ENCODE measurements around the gene DLK2.

The DLK2 gene

GRCh38 chr6:43457643-43458042 lies 2.3 kb upstream of the DLK2 start:
- Histone ChIP-seq H3K4me3 (no peak overlapping the region), H3K4me1 (no peaks in the 10 kb centered on the region), H4K20me1 (peaks cover 17% of the 10 kb centered on the region; the same call in 1 of the 2 replicates), H3K27me3 (peaks cover 45% of the 10 kb centered on the region), H3K9me3 (no peaks in the 10 kb centered on the region), H3K4me2 (no peak overlapping the region), H3K36me3 (peaks cover 8% of the 10 kb centered on the region), H3K27ac (no peak overlapping the region), H3K9ac (no peak overlapping the region)
- no peak for TF ChIP-seq Cebpa-rat (IDR thresholded peaks at IDR 0.05)

GRCh38 chr6:43454696-43455530 lies 435 bp downstream of the DLK2 start:
- H3K4me2 ChIP-seq, result peak overlapping the region; percentile 99
- no peak overlapping the region for H3K27ac ChIP-seq
- peaks cover 45% of the 10 kb centered on the region for H3K27me3 ChIP-seq
- no peaks in the 10 kb centered on the region for H3K9me3 ChIP-seq
- H3K4me3 ChIP-seq, result peak overlapping the region; percentile 70
- H3K4me1 ChIP-seq, result no peaks in the 10 kb centered on the region
- peaks cover 17% of the 10 kb centered on the region; the same call in 1 of the 2 replicates for H4K20me1 ChIP-seq
- TF ChIP-seq Cebpa-rat (IDR thresholded peaks at IDR 0.05), result no peak
- peaks cover 30% of the 10 kb centered on the region for H3K36me3 ChIP-seq
- peak overlapping the region; percentile 57; the same call in 1 of the 2 replicates for H3K9ac ChIP-seq

GRCh38 chr6:43454290-43454695 lies 1.1 kb downstream of the DLK2 start:
- H3K9ac ChIP-seq, result no peak overlapping the region
- peaks cover 37% of the 10 kb centered on the region for H3K36me3 ChIP-seq
- H3K27me3 ChIP-seq, result peaks cover 45% of the 10 kb centered on the region
- H3K4me1 ChIP-seq, result no peaks in the 10 kb centered on the region
- no peaks in the 10 kb centered on the region for H3K9me3 ChIP-seq
- no peak overlapping the region for H3K27ac ChIP-seq
- H4K20me1 ChIP-seq, result peaks cover 17% of the 10 kb centered on the region; the same call in 1 of the 2 replicates
- no peak for TF ChIP-seq Cebpa-rat (IDR thresholded peaks at IDR 0.05)
- peak overlapping the region; percentile 99 for H3K4me2 ChIP-seq
- peak overlapping the region; percentile 70 for H3K4me3 ChIP-seq

- no peaks in the 10 kb centered on the region for H3K9me3 ChIP-seq
- no peak overlapping the region for H3K9ac ChIP-seq
- peaks cover 45% of the 10 kb centered on the region for H3K27me3 ChIP-seq
- TF ChIP-seq Cebpa-rat (IDR thresholded peaks at IDR 0.05), result no peak
- peaks cover 17% of the 10 kb centered on the region; the same call in 1 of the 2 replicates for H4K20me1 ChIP-seq
- no peak overlapping the region for H3K4me3 ChIP-seq
- H3K27ac ChIP-seq, result no peak overlapping the region
- H3K36me3 ChIP-seq, result peaks cover 41% of the 10 kb centered on the region
- no peaks in the 10 kb centered on the region for H3K4me1 ChIP-seq
- H3K4me2 ChIP-seq, result no peak overlapping the region
These were observed 1.5 kb downstream of the DLK2 start for GRCh38 chr6:43453831-43454230.

GRCh38 chr6:43452896-43453295 lies 2.5 kb downstream of the DLK2 start:
- no peak for TF ChIP-seq Cebpa-rat (IDR thresholded peaks at IDR 0.05)
- peaks cover 50% of the 10 kb centered on the region for H3K36me3 ChIP-seq

GRCh38 chr6:43451939-43452338 lies 3.4 kb downstream of the DLK2 start:
- Histone ChIP-seq H3K9me3 (no peaks in the 10 kb centered on the region), H3K36me3 (peaks cover 60% of the 10 kb centered on the region), H3K9ac (no peak overlapping the region), H3K27me3 (peaks cover 32% of the 10 kb centered on the region), H3K27ac (no peak overlapping the region), H3K4me3 (no peak overlapping the region), H3K4me1 (no peaks in the 10 kb centered on the region), H3K4me2 (no peak overlapping the region), H4K20me1 (peaks cover 17% of the 10 kb centered on the region; the same call in 1 of the 2 replicates)
- no peak for TF ChIP-seq Cebpa-rat (IDR thresholded peaks at IDR 0.05)

More at GRCh38 chr6:43452896-43453295, 2.5 kb downstream of the DLK2 start:
- no peak overlapping the region for H3K4me3 ChIP-seq
- no peaks in the 10 kb centered on the region for H3K4me1 ChIP-seq
- no peak overlapping the region for H3K4me2 ChIP-seq
- no peak overlapping the region for H3K9ac ChIP-seq
- no peak overlapping the region for H3K27ac ChIP-seq
- H4K20me1 ChIP-seq, result peaks cover 17% of the 10 kb centered on the region; the same call in 1 of the 2 replicates
- no peaks in the 10 kb centered on the region for H3K9me3 ChIP-seq
- H3K27me3 ChIP-seq, result peaks cover 42% of the 10 kb centered on the region

- Histone ChIP-seq H3K9me3 (no peaks in the 10 kb centered on the region), H3K36me3 (peaks cover 61% of the 10 kb centered on the region)
These were observed 4.0 kb downstream of the DLK2 start for GRCh38 chr6:43451348-43451747.

GRCh38 chr6:43450699-43451131 lies 4.6 kb downstream of the DLK2 start:
- Histone ChIP-seq H3K36me3 (peaks cover 67% of the 10 kb centered on the region), H3K27me3 (peaks cover 20% of the 10 kb centered on the region), H3K4me3 (no peak overlapping the region), H3K4me2 (no peak overlapping the region), H3K9ac (no peak overlapping the region), H3K9me3 (no peaks in the 10 kb centered on the region), H3K27ac (no peak overlapping the region), H3K4me1 (peaks cover 7% of the 10 kb centered on the region), H4K20me1 (peaks cover 6% of the 10 kb centered on the region; the same call in 1 of the 2 replicates)
- no peak for TF ChIP-seq Cebpa-rat (IDR thresholded peaks at IDR 0.05)

More at GRCh38 chr6:43451348-43451747, 4.0 kb downstream of the DLK2 start:
- peaks cover 13% of the 10 kb centered on the region; the same call in 1 of the 2 replicates for H4K20me1 ChIP-seq
- no peak overlapping the region for H3K9ac ChIP-seq
- TF ChIP-seq Cebpa-rat (IDR thresholded peaks at IDR 0.05), result no peak
- H3K27me3 ChIP-seq, result peaks cover 26% of the 10 kb centered on the region
- H3K4me1 ChIP-seq, result peaks cover 1% of the 10 kb centered on the region; the same call in 1 of the 2 replicates
- H3K4me3 ChIP-seq, result no peak overlapping the region
- H3K4me2 ChIP-seq, result no peak overlapping the region
- no peak overlapping the region for H3K27ac ChIP-seq

- peaks cover 69% of the 10 kb centered on the region for H3K36me3 ChIP-seq
- H3K27me3 ChIP-seq, result peaks cover 2% of the 10 kb centered on the region; the same call in 1 of the 2 replicates
- no peak overlapping the region for H3K4me3 ChIP-seq
- peaks cover 25% of the 10 kb centered on the region for H3K4me1 ChIP-seq
- no peak overlapping the region for H3K4me2 ChIP-seq
- no peak overlapping the region for H3K9ac ChIP-seq
- no peaks in the 10 kb centered on the region for H3K9me3 ChIP-seq
- no peak overlapping the region for H3K27ac ChIP-seq
- no peak for TF ChIP-seq Cebpa-rat (IDR thresholded peaks at IDR 0.05)
- 0 out of 2 replicates have a peak, but pooled peaks cover under 1% of the 10 kb centered on the region for H4K20me1 ChIP-seq
These were observed 6.4 kb downstream of the DLK2 start for GRCh38 chr6:43448916-43449315.

- TF ChIP-seq Cebpa-rat (IDR thresholded peaks at IDR 0.05), result no peak
- Histone ChIP-seq H4K20me1 (no peaks in the 10 kb centered on the region), H3K27me3 (no peaks in the 10 kb centered on the region), H3K9ac (no peak overlapping the region), H3K4me1 (peaks cover 38% of the 10 kb centered on the region), H3K4me2 (no peak overlapping the region), H3K27ac (no peak overlapping the region), H3K4me3 (no peak overlapping the region), H3K36me3 (peaks cover 73% of the 10 kb centered on the region), H3K9me3 (no peaks in the 10 kb centered on the region)
These were observed 7.7 kb downstream of the DLK2 start for GRCh38 chr6:43447604-43448003.

Data from BLaER1 (cell line).